HL-60 (cell line): Measurements from ENCODE around the gene KRABD2.

Experiments used
- DNase-seq, 2 experiments: peaks; one replicate each; pipeline ENCODE4 v3.0.0-alpha.2; 2010 to 2020; ENCODE audit warnings: low read depth in 1 of 2, low spot score in 1 of 2
- H3K27ac ChIP-seq: fragments of 250-450 bp; sonication (Bioruptor Pico); replicated peaks from 2 replicates; pipeline ENCODE4 v1.5.1; 2020; ENCODE audit warnings: mild to moderate bottlenecking, moderate library complexity
- H3K27me3 ChIP-seq: fragments of 250-450 bp; sonication (Bioruptor Pico); 2 replicates; pipeline ENCODE4 v1.5.1; 2021; ENCODE audit warnings: mild to moderate bottlenecking, moderate library complexity; ENCODE audit not compliant: insufficient read depth, poor library complexity, severe bottlenecking
- H3K4me3 ChIP-seq: replicated peaks from 2 replicates; pipeline ENCODE4 v1.5.1; 2011; ENCODE audit warnings: mild to moderate bottlenecking, control low read depth, low read length; ENCODE audit not compliant: insufficient read depth
- CTCF ChIP-seq: IDR thresholded peaks from one replicate; pipeline ENCODE4 v1.5.1; 2011; ENCODE audit warnings: low read length, control low read depth, inconsistent platforms; ENCODE audit not compliant: insufficient read depth
- GABPA ChIP-seq: IDR thresholded peaks from 2 replicates; pipeline ENCODE4 v1.6.1; 2012; ENCODE audit warnings: low read depth
- POLR2AphosphoS5 ChIP-seq: IDR thresholded peaks from 2 replicates; pipeline ENCODE4 v1.6.1; 2012; ENCODE audit warnings: low read depth
- SPI1 ChIP-seq: IDR thresholded peaks from 2 replicates; pipeline ENCODE4 v1.6.1; 2012; ENCODE audit warnings: low read depth, mild to moderate bottlenecking, borderline replicate concordance
- TF ChIP-seq, protein P1 (sequence below): IDR thresholded peaks from 2 replicates; pipeline ENCODE4 v1.6.1; 2012; ENCODE audit warnings: low read depth; ENCODE audit not compliant: insufficient replicate concordance

KRABD2 gene

DNA sequence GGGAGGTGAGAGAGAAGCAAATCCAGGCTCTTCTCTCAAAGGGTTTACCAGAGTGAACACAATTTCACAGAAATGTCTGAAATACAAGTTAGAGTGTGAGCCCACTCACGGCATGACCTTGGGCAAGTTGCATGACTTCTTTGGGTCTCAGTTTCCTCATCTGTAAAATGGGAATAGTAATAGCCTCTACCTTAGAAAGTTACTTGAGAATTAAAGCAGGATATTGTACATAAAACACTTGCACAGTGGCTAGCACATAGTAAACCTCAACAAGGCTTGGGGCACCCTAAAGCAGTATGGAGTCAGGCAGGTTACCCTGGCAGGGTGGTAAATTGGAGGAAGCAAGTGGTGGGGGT lies 34.4 kb upstream of the KRABD2 start:
- Histone ChIP-seq H3K27me3 (no peaks in the 10 kb centered on the region), H3K4me3 (no peak overlapping the region), H3K27ac (no peak overlapping the region)
- no peak for DNase-seq
- TF ChIP-seq POLR2AphosphoS5 = no peak
- TF ChIP-seq GABPA = no peak
- TF ChIP-seq, protein P1, sequence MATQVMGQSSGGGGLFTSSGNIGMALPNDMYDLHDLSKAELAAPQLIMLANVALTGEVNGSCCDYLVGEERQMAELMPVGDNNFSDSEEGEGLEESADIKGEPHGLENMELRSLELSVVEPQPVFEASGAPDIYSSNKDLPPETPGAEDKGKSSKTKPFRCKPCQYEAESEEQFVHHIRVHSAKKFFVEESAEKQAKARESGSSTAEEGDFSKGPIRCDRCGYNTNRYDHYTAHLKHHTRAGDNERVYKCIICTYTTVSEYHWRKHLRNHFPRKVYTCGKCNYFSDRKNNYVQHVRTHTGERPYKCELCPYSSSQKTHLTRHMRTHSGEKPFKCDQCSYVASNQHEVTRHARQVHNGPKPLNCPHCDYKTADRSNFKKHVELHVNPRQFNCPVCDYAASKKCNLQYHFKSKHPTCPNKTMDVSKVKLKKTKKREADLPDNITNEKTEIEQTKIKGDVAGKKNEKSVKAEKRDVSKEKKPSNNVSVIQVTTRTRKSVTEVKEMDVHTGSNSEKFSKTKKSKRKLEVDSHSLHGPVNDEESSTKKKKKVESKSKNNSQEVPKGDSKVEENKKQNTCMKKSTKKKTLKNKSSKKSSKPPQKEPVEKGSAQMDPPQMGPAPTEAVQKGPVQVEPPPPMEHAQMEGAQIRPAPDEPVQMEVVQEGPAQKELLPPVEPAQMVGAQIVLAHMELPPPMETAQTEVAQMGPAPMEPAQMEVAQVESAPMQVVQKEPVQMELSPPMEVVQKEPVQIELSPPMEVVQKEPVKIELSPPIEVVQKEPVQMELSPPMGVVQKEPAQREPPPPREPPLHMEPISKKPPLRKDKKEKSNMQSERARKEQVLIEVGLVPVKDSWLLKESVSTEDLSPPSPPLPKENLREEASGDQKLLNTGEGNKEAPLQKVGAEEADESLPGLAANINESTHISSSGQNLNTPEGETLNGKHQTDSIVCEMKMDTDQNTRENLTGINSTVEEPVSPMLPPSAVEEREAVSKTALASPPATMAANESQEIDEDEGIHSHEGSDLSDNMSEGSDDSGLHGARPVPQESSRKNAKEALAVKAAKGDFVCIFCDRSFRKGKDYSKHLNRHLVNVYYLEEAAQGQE = no peak

DNA sequence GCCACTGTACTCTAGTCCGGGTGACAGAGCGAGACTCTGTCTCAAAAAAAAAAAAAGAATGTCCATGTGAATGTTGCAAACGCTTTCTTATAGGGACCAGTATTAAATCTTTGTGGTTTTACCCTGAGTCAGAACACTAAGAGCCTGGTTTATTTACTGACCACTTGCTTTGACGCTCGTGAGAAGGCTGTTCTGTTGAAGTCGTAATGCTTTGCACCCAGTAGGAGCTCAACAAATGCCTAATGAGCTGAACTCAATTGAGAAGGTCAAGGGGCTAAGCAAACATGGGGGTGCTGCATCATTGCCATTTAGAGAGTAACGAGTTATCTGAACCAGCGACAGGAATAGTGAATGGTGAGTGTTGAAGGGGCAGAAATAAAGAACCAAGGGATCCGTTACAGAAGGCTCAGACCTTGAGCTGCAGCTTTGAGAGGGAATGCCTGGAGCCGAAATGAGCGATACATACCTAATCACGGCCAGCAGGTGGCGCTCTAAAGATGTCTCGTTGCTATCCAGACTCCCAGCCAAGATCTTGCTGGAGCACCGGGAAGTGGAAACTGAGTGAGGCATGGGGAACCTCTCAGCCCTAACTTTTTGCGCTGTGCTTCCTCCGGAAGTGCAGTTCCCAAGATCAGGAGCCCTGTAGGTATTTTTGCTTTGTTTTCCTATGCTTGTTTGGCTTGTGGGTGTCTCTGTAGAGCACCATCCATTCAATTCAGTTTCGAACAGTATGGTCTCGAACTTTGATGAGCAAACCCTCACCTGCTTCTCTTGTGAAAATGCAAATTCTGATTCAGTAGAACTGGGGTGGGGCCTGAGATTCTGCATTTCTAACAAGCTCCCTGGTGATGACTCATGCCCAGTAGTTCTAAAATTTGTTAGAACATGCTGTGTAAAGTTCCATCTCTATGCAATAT lies 33.7 kb upstream of the KRABD2 start:
- TF ChIP-seq, protein P1 = no peak
- TF ChIP-seq SPI1 = no peak
- no peak for TF ChIP-seq POLR2AphosphoS5
- TF ChIP-seq GABPA = no peak
- peak; percentile 31 for TF ChIP-seq CTCF
- DNase-seq = peak; percentile 66 to 72
- no peak overlapping the region for H3K4me3 ChIP-seq
- H3K27ac ChIP-seq = no peak overlapping the region
- no peaks in the 10 kb centered on the region for H3K27me3 ChIP-seq

- H3K27ac ChIP-seq = no peak overlapping the region
- no peaks in the 10 kb centered on the region for H3K27me3 ChIP-seq
- H3K4me3 ChIP-seq = no peak overlapping the region
- TF ChIP-seq CTCF (no peak), SPI1 (no peak), GABPA (no peak), POLR2AphosphoS5 (no peak)
- TF ChIP-seq, protein P1 = no peak
- no peak for DNase-seq
Measured at GRCh38 chr17:8408371-8408770, 31.9 kb upstream of the KRABD2 start.
